Measurements from ENCODE around the gene CPA1. TPM values are rescaled to one million over a fixed set of nuclear protein-coding genes. Genes with fewer than 3 reads are reported as not detected.

The CPA1 gene
- total RNA-seq, 1 donor from 2014 or later: not detected

- H3K9me3 Mint-ChIP-seq: no peaks in the 10 kb centered on the region
- no peaks in the 10 kb centered on the region for H3K4me1 Mint-ChIP-seq
- H3K4me3 Mint-ChIP-seq: no peak overlapping the region
- H3K27me3 Mint-ChIP-seq: peaks cover 7% of the 10 kb centered on the region
- H3K36me3 Mint-ChIP-seq (ENCODE audit: low read depth): no peaks in the 10 kb centered on the region
- intact Hi-C loops (cut with micrococcal nuclease): loop anchor here (1.0 kb wide), 1 partner anchor 140 kb away; no protein-coding TSS in a partner anchor
- H3K27ac Mint-ChIP-seq: no peak overlapping the region
- ATAC-seq (ENCODE audit: low read depth) (no peak), DNase-seq (no peak)
- CTCF ChIA-PET: no interaction called here
- no peak for TF ChIP-seq CTCF (IDR thresholded peaks at IDR 0.05)
- POLR2A ChIA-PET: no interaction called here
These were observed 29.1 kb upstream of the CPA1 start for GRCh38 chr7:130350945-130351790.

GRCh38 chr7:130351791-130352090 lies 28.6 kb upstream of the CPA1 start:
- ChIA-PET CTCF (no interaction called here), POLR2A (no interaction called here)
- H3K27me3 Mint-ChIP-seq: peaks cover 7% of the 10 kb centered on the region
- no peaks in the 10 kb centered on the region for H3K36me3 Mint-ChIP-seq (ENCODE audit: low read depth)
- no peaks in the 10 kb centered on the region for H3K9me3 Mint-ChIP-seq
- no peak overlapping the region for H3K4me3 Mint-ChIP-seq
- H3K27ac Mint-ChIP-seq: no peak overlapping the region
- DNase-seq (no peak), ATAC-seq (ENCODE audit: low read depth) (no peak)
- intact Hi-C loops (cut with micrococcal nuclease): no loop called here
- TF ChIP-seq CTCF (IDR thresholded peaks at IDR 0.05): no peak
- H3K4me1 Mint-ChIP-seq: no peaks in the 10 kb centered on the region

- POLR2A ChIA-PET: no interaction called here
- H3K9me3 Mint-ChIP-seq: no peaks in the 10 kb centered on the region
- ATAC-seq (ENCODE audit: low read depth): no peak
These were observed 27.9 kb upstream of the CPA1 start for GRCh38 chr7:130352194-130353074.

GRCh38 chr7:130353196-130353595 lies 27.1 kb upstream of the CPA1 start:
- Mint-ChIP-seq H3K4me1 (no peaks in the 10 kb centered on the region), H3K27ac (no peak overlapping the region), H3K9me3 (no peaks in the 10 kb centered on the region), H3K36me3 (ENCODE audit: low read depth) (no peaks in the 10 kb centered on the region), H3K27me3 (peaks cover 7% of the 10 kb centered on the region), H3K4me3 (no peak overlapping the region)
- ATAC-seq (ENCODE audit: low read depth): no peak
- ChIA-PET CTCF (no interaction called here), POLR2A (no interaction called here)
- no peak for TF ChIP-seq CTCF (IDR thresholded peaks at IDR 0.05)
- intact Hi-C loops (cut with micrococcal nuclease): no loop called here
- no peak for DNase-seq

More at GRCh38 chr7:130352194-130353074, 27.9 kb upstream of the CPA1 start:
- Mint-ChIP-seq H3K27ac (no peak overlapping the region), H3K4me1 (no peaks in the 10 kb centered on the region), H3K36me3 (ENCODE audit: low read depth) (no peaks in the 10 kb centered on the region), H3K4me3 (no peak overlapping the region), H3K27me3 (peaks cover 7% of the 10 kb centered on the region)
- DNase-seq: no peak
- CTCF ChIA-PET: no interaction called here
- intact Hi-C loops (cut with micrococcal nuclease): no loop called here
- no peak for TF ChIP-seq CTCF (IDR thresholded peaks at IDR 0.05)

- H3K4me1 Mint-ChIP-seq: no peaks in the 10 kb centered on the region
- no peak for TF ChIP-seq CTCF (IDR thresholded peaks at IDR 0.05)
- intact Hi-C loops (cut with micrococcal nuclease): no loop called here
These were observed 24.0 kb upstream of the CPA1 start for GRCh38 chr7:130356121-130356875.

More at GRCh38 chr7:130356121-130356875, 24.0 kb upstream of the CPA1 start:
- peaks cover 9% of the 10 kb centered on the region for H3K9me3 Mint-ChIP-seq
- ChIA-PET POLR2A (no interaction called here), CTCF (no interaction called here)
- no peaks in the 10 kb centered on the region for H3K36me3 Mint-ChIP-seq (ENCODE audit: low read depth)
- H3K4me3 Mint-ChIP-seq: no peak overlapping the region
- ATAC-seq (ENCODE audit: low read depth): no peak
- H3K27ac Mint-ChIP-seq: no peak overlapping the region
- DNase-seq: no peak
- peaks cover 3% of the 10 kb centered on the region for H3K27me3 Mint-ChIP-seq

Data from activated B cell treated with CpG ODN at 0.5 μM for 24 hours (primary cell).